Measurements from ENCODE around the gene ZDHHC15. TPM values are rescaled to one million over a fixed set of nuclear protein-coding genes. Genes with fewer than 3 reads are reported as not detected.
"Not testable (repeated sequence)": the region's sequence is repeated elsewhere in the genome, so short reads cannot be mapped to it uniquely, and the experiment has no call there.

The ZDHHC15 gene
- total RNA-seq, 1 donor from 2014 or later: 1.8 TPM

- ATAC-seq: no peak
- intact Hi-C loops (cut with DNase I): no loop called here
- Histone ChIP-seq H3K4me3 (no peak overlapping the region), H3K36me3 (no peaks in the 10 kb centered on the region), H3K9me3 (no peaks in the 10 kb centered on the region), H3K27me3 (ENCODE audit: low read depth) (no peaks in the 10 kb centered on the region), H3K4me1 (no peaks in the 10 kb centered on the region), H3K27ac (no peak overlapping the region)
- no peak for DNase-seq
- TF ChIP-seq CTCF (IDR thresholded peaks at IDR 0.05): no peak
Observed at GRCh38 chrX:75366861-75367260, 156.0 kb downstream of the ZDHHC15 start.

GRCh38 chrX:75365243-75365975 lies 157.4 kb downstream of the ZDHHC15 start:
- intact Hi-C loops (cut with DNase I): no loop called here
- no peak overlapping the region for H3K4me3 ChIP-seq
- H3K4me1 ChIP-seq: no peaks in the 10 kb centered on the region
- no peak for DNase-seq
- no peaks in the 10 kb centered on the region for H3K27me3 ChIP-seq (ENCODE audit: low read depth)
- no peak overlapping the region for H3K27ac ChIP-seq
- ATAC-seq: no peak
- no peak for TF ChIP-seq CTCF (IDR thresholded peaks at IDR 0.05)
- no peaks in the 10 kb centered on the region for H3K36me3 ChIP-seq
- no peaks in the 10 kb centered on the region for H3K9me3 ChIP-seq

- intact Hi-C loops (cut with DNase I): no loop called here
- no peaks in the 10 kb centered on the region for H3K9me3 ChIP-seq
- no peak overlapping the region for H3K27ac ChIP-seq
- DNase-seq (no peak), ATAC-seq (no peak)
- H3K4me3 ChIP-seq: no peak overlapping the region
- no peaks in the 10 kb centered on the region for H3K36me3 ChIP-seq
- H3K27me3 ChIP-seq (ENCODE audit: low read depth): no peaks in the 10 kb centered on the region
- H3K4me1 ChIP-seq: no peaks in the 10 kb centered on the region
- TF ChIP-seq CTCF (IDR thresholded peaks at IDR 0.05): no peak
Observed at GRCh38 chrX:75361788-75362187, 161.0 kb downstream of the ZDHHC15 start.

GRCh38 chrX:75348601-75349000 lies 174.2 kb downstream of the ZDHHC15 start:
- H3K36me3 ChIP-seq; H3K4me1 ChIP-seq; H3K27me3 ChIP-seq (ENCODE audit: low read depth); H3K4me3 ChIP-seq; ATAC-seq; intact Hi-C loops (cut with DNase I); H3K27ac ChIP-seq; H3K9me3 ChIP-seq; DNase-seq: not testable (repeated sequence)

GRCh38 chrX:75337525-75337924 lies 185.3 kb downstream of the ZDHHC15 start:
- H3K36me3 ChIP-seq: no peaks in the 10 kb centered on the region
- intact Hi-C loops (cut with DNase I): no loop called here
- H3K9me3 ChIP-seq: no peaks in the 10 kb centered on the region

More at GRCh38 chrX:75337525-75337924, 185.3 kb downstream of the ZDHHC15 start:
- no peak for DNase-seq
- no peaks in the 10 kb centered on the region for H3K4me1 ChIP-seq
- ATAC-seq: no peak
- no peak overlapping the region for H3K27ac ChIP-seq
- H3K4me3 ChIP-seq: no peak overlapping the region
- H3K27me3 ChIP-seq (ENCODE audit: low read depth): no peaks in the 10 kb centered on the region
- TF ChIP-seq CTCF (IDR thresholded peaks at IDR 0.05): no peak
